MM.1S (cell line): ENCODE data around the gene KAT2A.

Experiments used
- DNase-seq: peaks from one replicate; pipeline ENCODE4 v3.0.0-alpha.2; 2015
- H2AFZ ChIP-seq: fragments of 300-600 bp; sonication (generic); 2 replicates; pipeline ENCODE4 v1.6.0; 2016; ENCODE audit warnings: antibody characterized with exemption, low read length
- H3F3A ChIP-seq: fragments of 300-600 bp; sonication (generic); 2 replicates; pipeline ENCODE4 v1.6.1; 2016; ENCODE audit warnings: mild to moderate bottlenecking, antibody characterized with exemption, low read length, moderate library complexity, mixed read lengths; ENCODE audit not compliant: insufficient read depth
- H3K27ac ChIP-seq: fragments of 300-600 bp; sonication (generic); 2 replicates; pipeline ENCODE4 v1.5.1; 2016; ENCODE audit warnings: mild to moderate bottlenecking, low read length
- H3K27me3 ChIP-seq: fragments of 300-600 bp; sonication (generic); replicated peaks from 2 replicates; pipeline ENCODE4 v1.6.0; 2016; ENCODE audit warnings: low read length; ENCODE audit not compliant: insufficient read depth
- H3K36me3 ChIP-seq: fragments of 300-600 bp; sonication (generic); replicated peaks from 2 replicates; pipeline ENCODE4 v1.6.1; 2016; ENCODE audit warnings: mild to moderate bottlenecking, low read length, mixed read lengths; ENCODE audit not compliant: insufficient read depth
- H3K4me1 ChIP-seq: fragments of 300-600 bp; sonication (generic); 2 replicates; pipeline ENCODE4 v1.6.1; 2016; ENCODE audit warnings: low read length, mixed read lengths
- H3K4me2 ChIP-seq: fragments of 300-600 bp; sonication (generic); 2 replicates; pipeline ENCODE4 v1.6.0; 2016; ENCODE audit warnings: low read depth, low read length
- H3K4me3 ChIP-seq: fragments of 300-600 bp; sonication (generic); 2 replicates; pipeline ENCODE4 v1.5.1; 2016; ENCODE audit warnings: low read length, mixed read lengths
- H3K79me2 ChIP-seq: fragments of 300-600 bp; sonication (generic); 2 replicates; pipeline ENCODE4 v1.6.1; 2016; ENCODE audit warnings: mixed run types, low read length, mixed read lengths
- H3K9ac ChIP-seq: fragments of 300-600 bp; sonication (generic); 2 replicates; pipeline ENCODE4 v1.6.1; 2016; ENCODE audit warnings: low read length, mixed read lengths
- H3K9me2 ChIP-seq: fragments of 300-600 bp; sonication (generic); replicated peaks from 2 replicates; pipeline ENCODE4 v1.6.1; 2016; ENCODE audit warnings: mild to moderate bottlenecking, low read length, mixed read lengths; ENCODE audit not compliant: insufficient read depth
- H3K9me3 ChIP-seq: fragments of 300-600 bp; sonication (generic); replicated peaks from 2 replicates; pipeline ENCODE4 v1.6.1; 2016; ENCODE audit warnings: mild to moderate bottlenecking, low read length, mixed read lengths; ENCODE audit not compliant: insufficient read depth
- H4K20me1 ChIP-seq: fragments of 300-600 bp; sonication (generic); 2 replicates; pipeline ENCODE4 v1.6.1; 2016; ENCODE audit warnings: mild to moderate bottlenecking, low read length, moderate library complexity, mixed read lengths; ENCODE audit not compliant: insufficient read depth
- CTCF ChIP-seq: fragments of 300-600 bp; sonication (generic); IDR thresholded peaks from 2 replicates; pipeline ENCODE4 v1.5.1; 2016; ENCODE audit warnings: antibody characterized with exemption, low read length, mixed read lengths
- EZH2 ChIP-seq: fragments of 300-600 bp; sonication (generic); optimal IDR thresholded peaks from 2 replicates; pipeline ENCODE3; 2017; ENCODE audit warnings: low read depth, mild to moderate bottlenecking, antibody characterized with exemption, low read length, mixed read lengths
- EZH2phosphoT487 ChIP-seq: fragments of 300-600 bp; sonication (generic); IDR thresholded peaks from 2 replicates; pipeline ENCODE4 v1.6.1; 2018; ENCODE audit warnings: antibody characterized with exemption, low read length

The KAT2A gene

GRCh38 chr17:42092939-42093338 lies 28.2 kb downstream of the KAT2A start:
- H2AFZ ChIP-seq = no peak overlapping the region
- H3K9me2 ChIP-seq = no peaks in the 10 kb centered on the region
- no peaks in the 10 kb centered on the region for H3K79me2 ChIP-seq
- no peak overlapping the region for H3K9ac ChIP-seq
- no peak for TF ChIP-seq CTCF
- TF ChIP-seq EZH2 = no peak
- TF ChIP-seq EZH2phosphoT487 = no peak
- DNase-seq = no peak
- H3K27me3 ChIP-seq = peaks cover 24% of the 10 kb centered on the region
- H3F3A ChIP-seq = no peaks in the 10 kb centered on the region
- H3K27ac ChIP-seq = no peak overlapping the region
- H3K9me3 ChIP-seq = no peaks in the 10 kb centered on the region
- H4K20me1 ChIP-seq = no peaks in the 10 kb centered on the region
- H3K4me1 ChIP-seq = no peaks in the 10 kb centered on the region; the same call in 1 of the 2 replicates
- H3K4me2 ChIP-seq = no peak overlapping the region
- no peaks in the 10 kb centered on the region for H3K36me3 ChIP-seq
- no peak overlapping the region for H3K4me3 ChIP-seq

- Histone ChIP-seq H3K36me3 (no peaks in the 10 kb centered on the region), H3K4me2 (no peak overlapping the region), H3K79me2 (no peaks in the 10 kb centered on the region), H3K9ac (no peak overlapping the region), H3F3A (no peaks in the 10 kb centered on the region), H3K27me3 (peaks cover 12% of the 10 kb centered on the region; the same call in 1 of the 2 replicates), H2AFZ (no peak overlapping the region), H3K9me3 (no peaks in the 10 kb centered on the region), H3K27ac (no peak overlapping the region), H4K20me1 (no peaks in the 10 kb centered on the region), H3K9me2 (no peaks in the 10 kb centered on the region), H3K4me1 (no peaks in the 10 kb centered on the region), H3K4me3 (no peak overlapping the region)
- no peak for DNase-seq
- TF ChIP-seq EZH2 (no peak), EZH2phosphoT487 (no peak), CTCF (no peak)
Measured at GRCh38 chr17:42090964-42091790, 30.0 kb downstream of the KAT2A start.

GRCh38 chr17:42088736-42089135 lies 32.4 kb downstream of the KAT2A start:
- peaks cover 12% of the 10 kb centered on the region; the same call in 1 of the 2 replicates for H3K27me3 ChIP-seq
- H3K9ac ChIP-seq = no peak overlapping the region
- no peaks in the 10 kb centered on the region for H3K4me1 ChIP-seq
- no peak overlapping the region for H3K4me3 ChIP-seq
- DNase-seq = no peak
- H4K20me1 ChIP-seq = no peaks in the 10 kb centered on the region
- no peak for TF ChIP-seq CTCF
- no peak for TF ChIP-seq EZH2phosphoT487
- TF ChIP-seq EZH2 = no peak
- H3K79me2 ChIP-seq = no peaks in the 10 kb centered on the region
- no peaks in the 10 kb centered on the region for H3F3A ChIP-seq
- H3K27ac ChIP-seq = no peak overlapping the region
- H3K9me3 ChIP-seq = no peaks in the 10 kb centered on the region
- H3K9me2 ChIP-seq = no peaks in the 10 kb centered on the region
- no peaks in the 10 kb centered on the region for H3K36me3 ChIP-seq
- no peak overlapping the region for H2AFZ ChIP-seq
- H3K4me2 ChIP-seq = no peak overlapping the region
